ENCODE data around the gene WDR33. TPM values are rescaled to one million over a fixed set of nuclear protein-coding genes. Genes with fewer than 3 reads are reported as not detected.

The WDR33 gene
- total RNA-seq, 1 donor from 2014 or later: 54.7 TPM

DNA sequence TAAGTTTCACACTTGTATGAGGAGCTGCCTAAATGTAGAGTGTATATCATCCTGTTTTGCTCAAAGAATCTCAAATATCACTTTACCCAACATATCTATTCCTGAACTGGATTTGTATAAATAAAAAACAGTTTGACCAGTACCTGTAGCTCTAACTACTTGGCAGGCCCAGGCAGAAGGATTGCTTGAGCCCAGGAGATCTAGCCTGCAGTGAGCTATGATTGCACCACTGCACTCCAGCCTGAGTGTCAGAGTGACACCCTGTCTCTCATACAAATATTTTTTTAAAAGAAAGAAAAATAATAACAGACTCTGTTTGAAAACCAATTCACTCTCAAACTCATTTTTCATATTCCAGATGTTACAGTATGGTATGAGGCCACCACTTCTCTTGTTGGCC, 127.9 kb downstream of the WDR33 start:
- Mint-ChIP-seq H3K27ac (no peak overlapping the region), H3K4me3 (no peak overlapping the region), H3K36me3 (no peaks in the 10 kb centered on the region), H3K4me1 (ENCODE audit: unreplicated experiment) (no peaks in the 10 kb centered on the region), H3K9me3 (no peaks in the 10 kb centered on the region), H3K27me3 (peaks cover 29% of the 10 kb centered on the region)
- TF ChIP-seq, protein P1, sequence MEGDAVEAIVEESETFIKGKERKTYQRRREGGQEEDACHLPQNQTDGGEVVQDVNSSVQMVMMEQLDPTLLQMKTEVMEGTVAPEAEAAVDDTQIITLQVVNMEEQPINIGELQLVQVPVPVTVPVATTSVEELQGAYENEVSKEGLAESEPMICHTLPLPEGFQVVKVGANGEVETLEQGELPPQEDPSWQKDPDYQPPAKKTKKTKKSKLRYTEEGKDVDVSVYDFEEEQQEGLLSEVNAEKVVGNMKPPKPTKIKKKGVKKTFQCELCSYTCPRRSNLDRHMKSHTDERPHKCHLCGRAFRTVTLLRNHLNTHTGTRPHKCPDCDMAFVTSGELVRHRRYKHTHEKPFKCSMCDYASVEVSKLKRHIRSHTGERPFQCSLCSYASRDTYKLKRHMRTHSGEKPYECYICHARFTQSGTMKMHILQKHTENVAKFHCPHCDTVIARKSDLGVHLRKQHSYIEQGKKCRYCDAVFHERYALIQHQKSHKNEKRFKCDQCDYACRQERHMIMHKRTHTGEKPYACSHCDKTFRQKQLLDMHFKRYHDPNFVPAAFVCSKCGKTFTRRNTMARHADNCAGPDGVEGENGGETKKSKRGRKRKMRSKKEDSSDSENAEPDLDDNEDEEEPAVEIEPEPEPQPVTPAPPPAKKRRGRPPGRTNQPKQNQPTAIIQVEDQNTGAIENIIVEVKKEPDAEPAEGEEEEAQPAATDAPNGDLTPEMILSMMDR (conservative IDR thresholded peaks at IDR 0.05): no peak
- no peak for DNase-seq (ENCODE audit: extremely low spot score, unreplicated experiment)

DNA sequence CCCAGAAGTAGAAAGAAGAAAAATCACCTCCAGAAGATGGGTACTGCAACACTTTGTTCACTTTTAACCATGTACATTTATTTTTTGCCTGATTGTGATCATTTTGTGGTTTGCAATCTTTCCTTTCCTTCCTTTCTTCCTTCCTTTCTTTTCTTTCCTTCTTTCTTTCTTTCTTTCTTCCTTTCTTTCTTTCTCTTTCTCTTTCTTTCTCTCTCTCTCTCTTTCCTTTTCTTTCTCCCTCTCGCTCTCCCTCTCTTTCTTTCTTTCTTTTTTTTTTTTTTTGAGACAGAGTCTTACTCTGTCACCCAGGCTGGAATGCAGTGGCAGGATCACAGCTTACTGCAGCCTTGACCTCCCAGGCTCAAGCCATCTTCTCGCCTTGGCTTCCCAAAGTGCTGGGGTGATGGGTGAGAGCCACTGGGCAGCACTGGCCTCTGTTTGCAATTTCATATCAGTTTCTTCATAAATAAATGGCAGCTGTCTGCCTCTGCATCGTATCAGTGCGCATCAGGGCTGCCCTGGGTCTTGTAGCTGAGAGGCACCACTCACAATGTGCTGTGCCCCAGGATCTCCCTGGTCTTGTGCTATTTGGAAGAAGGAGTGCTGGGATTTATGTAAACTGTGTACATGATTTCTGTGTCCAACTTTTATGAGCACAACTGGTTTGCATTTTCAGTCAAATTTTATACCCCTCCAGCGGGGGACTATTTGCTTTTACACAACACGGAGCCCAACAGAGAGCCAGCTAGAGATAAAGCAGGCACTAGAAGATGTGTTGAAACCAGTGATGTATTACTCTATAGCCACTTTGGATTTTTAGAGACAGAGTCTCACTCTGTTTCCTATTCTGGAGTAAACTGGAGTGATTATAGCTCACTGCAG, 128.8 kb downstream of the WDR33 start:
- DNase-seq (ENCODE audit: extremely low spot score, unreplicated experiment): no peak
- Mint-ChIP-seq H3K27me3 (peaks cover 37% of the 10 kb centered on the region), H3K4me1 (ENCODE audit: unreplicated experiment) (no peaks in the 10 kb centered on the region), H3K9me3 (no peaks in the 10 kb centered on the region), H3K4me3 (no peak overlapping the region), H3K27ac (no peak overlapping the region), H3K36me3 (no peaks in the 10 kb centered on the region)
- TF ChIP-seq, protein P1 (conservative IDR thresholded peaks at IDR 0.05): no peak

DNA sequence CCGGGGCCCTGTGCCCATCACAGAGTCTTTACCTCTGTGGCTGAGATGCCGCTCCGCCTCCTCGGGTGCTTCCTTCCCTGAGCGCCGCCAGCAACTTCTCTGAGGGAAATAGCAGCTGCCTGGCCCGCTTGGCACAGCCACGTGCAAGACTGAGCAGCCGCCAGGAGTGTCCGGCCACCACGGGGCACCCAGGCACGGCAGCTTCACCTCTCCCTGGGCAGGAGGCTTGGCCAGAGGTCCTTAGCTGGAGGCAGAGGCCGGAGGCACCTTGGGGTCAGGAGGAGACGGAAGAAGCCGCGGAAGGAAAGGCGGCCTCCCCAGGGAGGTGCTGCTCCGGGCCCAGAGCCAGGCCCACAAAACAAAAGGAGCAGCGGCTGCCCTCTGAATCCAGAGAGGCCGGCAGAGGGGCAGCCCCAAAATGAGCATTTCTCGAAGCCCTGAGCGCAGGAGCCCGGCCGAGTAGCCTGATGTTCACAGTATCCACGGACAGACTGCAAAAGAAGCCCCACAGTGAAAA, 129.6 kb downstream of the WDR33 start:
- peaks cover 38% of the 10 kb centered on the region for H3K27me3 Mint-ChIP-seq
- no peak for DNase-seq (ENCODE audit: extremely low spot score, unreplicated experiment)
- H3K4me3 Mint-ChIP-seq: no peak overlapping the region
- no peaks in the 10 kb centered on the region for H3K36me3 Mint-ChIP-seq
- no peaks in the 10 kb centered on the region for H3K9me3 Mint-ChIP-seq
- no peak overlapping the region for H3K27ac Mint-ChIP-seq
- H3K4me1 Mint-ChIP-seq (ENCODE audit: unreplicated experiment): no peaks in the 10 kb centered on the region
- TF ChIP-seq, protein P1 (conservative IDR thresholded peaks at IDR 0.05): no peak

DNA sequence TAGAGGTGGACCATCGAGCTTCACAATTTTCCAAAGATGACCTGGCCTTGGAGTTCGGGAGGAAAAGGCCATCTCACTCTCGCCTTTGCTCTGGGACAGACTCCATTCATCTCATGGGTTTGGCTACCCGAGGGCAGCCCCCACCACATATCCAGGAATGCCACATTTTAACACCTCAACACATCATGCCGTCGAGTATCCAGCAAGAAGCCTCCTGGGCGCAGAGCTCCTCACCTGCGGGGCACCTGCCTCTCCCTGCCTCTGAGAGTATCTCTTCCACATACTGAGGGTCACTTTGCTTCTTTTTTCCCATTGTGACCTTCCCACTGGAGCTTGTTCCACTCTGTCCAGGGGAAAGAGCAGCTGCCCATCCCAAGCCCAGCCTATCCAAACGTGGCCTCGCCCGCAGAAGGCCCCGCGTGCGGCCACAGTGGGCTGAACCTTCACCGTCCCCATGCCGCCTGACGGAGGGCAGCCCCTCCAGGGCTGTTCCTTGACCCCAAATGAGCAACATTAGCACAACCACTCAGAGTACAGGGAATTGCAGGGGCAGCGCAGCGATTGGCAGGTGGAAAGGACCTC, 130.2 kb downstream of the WDR33 start:
- DNase-seq (ENCODE audit: extremely low spot score, unreplicated experiment): no peak
- Mint-ChIP-seq H3K9me3 (no peaks in the 10 kb centered on the region), H3K4me1 (ENCODE audit: unreplicated experiment) (peaks cover 3% of the 10 kb centered on the region), H3K4me3 (no peak overlapping the region), H3K36me3 (no peaks in the 10 kb centered on the region), H3K27me3 (peaks cover 41% of the 10 kb centered on the region), H3K27ac (no peak overlapping the region)
- TF ChIP-seq, protein P1 (conservative IDR thresholded peaks at IDR 0.05): no peak

DNA sequence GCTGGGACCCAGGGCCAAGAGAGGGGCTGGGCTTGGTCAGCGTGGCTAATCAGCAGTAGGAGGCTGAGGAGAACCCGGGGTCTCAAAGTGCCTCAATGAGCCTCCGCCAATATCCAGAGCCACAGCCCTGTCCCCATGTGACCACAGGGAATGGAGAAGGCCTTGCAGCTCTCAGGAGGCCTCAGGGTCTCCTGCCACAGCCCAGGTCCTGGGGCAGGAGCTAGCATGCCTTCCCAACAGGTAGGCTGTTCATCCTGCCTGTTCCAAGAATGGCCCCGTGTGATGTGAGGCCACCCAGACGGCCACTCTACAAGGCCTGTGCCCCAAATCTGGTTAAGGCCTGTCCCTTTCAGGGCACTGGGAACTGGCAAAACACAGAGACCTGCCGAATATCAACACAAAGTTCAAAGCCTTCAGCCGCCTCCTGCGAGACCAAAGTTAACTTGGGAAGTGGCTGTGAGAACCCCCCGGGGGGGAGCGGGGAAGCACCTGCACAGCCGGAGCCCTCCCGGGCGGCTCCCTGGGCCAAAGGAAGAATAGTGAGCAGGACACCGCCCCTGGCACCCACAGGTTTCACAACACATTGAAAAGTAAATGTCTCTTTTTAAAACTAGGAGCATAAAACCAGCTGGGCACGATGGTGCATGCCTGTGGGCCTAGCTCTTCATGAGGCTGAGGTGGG, 131.2 kb downstream of the WDR33 start:
- Mint-ChIP-seq H3K27me3 (peaks cover 44% of the 10 kb centered on the region), H3K36me3 (no peaks in the 10 kb centered on the region), H3K9me3 (no peaks in the 10 kb centered on the region), H3K4me3 (no peak overlapping the region), H3K4me1 (ENCODE audit: unreplicated experiment) (peaks cover 6% of the 10 kb centered on the region), H3K27ac (no peak overlapping the region)
- DNase-seq (ENCODE audit: extremely low spot score, unreplicated experiment): no peak
- TF ChIP-seq, protein P1 (conservative IDR thresholded peaks at IDR 0.05): no peak
